GM19452 (cell line): ENCODE measurements around the gene PPP1R9B.
A peak's percentile ranks its signal among the peaks of the same experiment; 100 is the strongest.

Source experiments
- ATAC-seq: cut with Tn5 transposase; IDR thresholded peaks from one replicate; pipeline ENCODE4 v1.9.1; 2021; ENCODE audit not compliant: unreplicated experiment

The PPP1R9B gene, protein sequence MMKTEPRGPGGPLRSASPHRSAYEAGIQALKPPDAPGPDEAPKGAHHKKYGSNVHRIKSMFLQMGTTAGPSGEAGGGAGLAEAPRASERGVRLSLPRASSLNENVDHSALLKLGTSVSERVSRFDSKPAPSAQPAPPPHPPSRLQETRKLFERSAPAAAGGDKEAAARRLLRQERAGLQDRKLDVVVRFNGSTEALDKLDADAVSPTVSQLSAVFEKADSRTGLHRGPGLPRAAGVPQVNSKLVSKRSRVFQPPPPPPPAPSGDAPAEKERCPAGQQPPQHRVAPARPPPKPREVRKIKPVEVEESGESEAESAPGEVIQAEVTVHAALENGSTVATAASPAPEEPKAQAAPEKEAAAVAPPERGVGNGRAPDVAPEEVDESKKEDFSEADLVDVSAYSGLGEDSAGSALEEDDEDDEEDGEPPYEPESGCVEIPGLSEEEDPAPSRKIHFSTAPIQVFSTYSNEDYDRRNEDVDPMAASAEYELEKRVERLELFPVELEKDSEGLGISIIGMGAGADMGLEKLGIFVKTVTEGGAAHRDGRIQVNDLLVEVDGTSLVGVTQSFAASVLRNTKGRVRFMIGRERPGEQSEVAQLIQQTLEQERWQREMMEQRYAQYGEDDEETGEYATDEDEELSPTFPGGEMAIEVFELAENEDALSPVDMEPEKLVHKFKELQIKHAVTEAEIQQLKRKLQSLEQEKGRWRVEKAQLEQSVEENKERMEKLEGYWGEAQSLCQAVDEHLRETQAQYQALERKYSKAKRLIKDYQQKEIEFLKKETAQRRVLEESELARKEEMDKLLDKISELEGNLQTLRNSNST

DNA sequence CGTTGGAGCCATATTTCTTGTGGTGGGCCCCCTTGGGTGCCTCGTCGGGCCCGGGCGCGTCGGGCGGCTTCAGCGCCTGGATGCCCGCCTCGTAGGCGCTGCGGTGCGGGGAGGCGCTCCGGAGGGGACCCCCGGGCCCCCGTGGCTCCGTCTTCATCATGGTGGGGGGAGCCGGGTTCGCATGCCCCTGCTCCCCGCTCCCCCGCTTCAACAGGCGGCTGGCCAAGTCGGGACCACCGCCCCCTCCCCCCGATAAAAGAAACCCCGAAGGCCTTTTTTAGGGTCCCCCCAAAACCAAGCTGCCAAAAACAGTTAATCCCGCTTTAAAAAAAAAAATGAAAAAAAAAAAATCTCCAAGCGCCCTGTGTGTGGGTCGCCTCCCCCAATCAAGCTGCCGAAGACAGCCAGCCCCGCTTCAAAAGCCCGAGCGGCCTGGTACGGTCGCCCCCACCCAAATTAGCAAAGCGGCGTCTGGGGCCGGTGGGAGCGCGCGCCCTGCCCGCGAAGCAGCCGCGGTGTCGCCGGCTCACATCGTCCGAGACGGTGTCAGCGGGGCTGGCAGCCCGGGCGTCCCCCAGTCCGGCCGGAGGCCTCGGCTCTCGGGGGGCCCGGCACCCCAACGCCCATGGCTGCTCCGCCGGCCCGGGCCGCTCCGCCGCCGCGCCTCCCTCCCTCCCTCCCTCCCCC, at the start of gene PPP1R9B:
PPP1R9B (minus strand) TSS at position 324 of the 687 bp plus-strand sequence; CDS start at position 160, 164 bp downstream.
- ATAC-seq = no peak

GRCh38 chr17:50199803-50200456, 49.5 kb upstream of the PPP1R9B start:
- peak; percentile 19 for ATAC-seq

- no peak for ATAC-seq
These were observed 48.8 kb upstream of the PPP1R9B start for GRCh38 chr17:50199211-50199802.

GRCh38 chr17:50198026-50198669, 47.7 kb upstream of the PPP1R9B start:
- no peak for ATAC-seq

DNA sequence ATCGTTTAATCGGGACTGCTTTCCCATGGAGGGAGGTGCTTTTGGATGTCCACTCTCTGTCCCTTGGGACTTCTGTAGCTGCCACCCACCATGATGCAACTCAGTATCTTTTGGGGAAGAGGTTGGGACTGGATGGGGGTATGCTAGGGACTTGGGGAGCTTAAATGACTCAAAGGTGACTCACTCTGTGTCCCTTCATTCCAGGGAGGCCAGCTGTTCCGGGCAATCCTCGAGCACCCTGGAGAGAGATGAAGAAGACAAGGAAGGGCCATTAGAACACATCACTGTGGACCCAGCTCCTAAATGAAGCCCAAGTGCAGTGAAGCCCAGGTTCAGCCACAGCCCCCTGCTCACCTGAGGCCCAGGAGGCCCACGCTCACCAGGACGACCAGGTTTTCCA, 46.3 kb upstream of the PPP1R9B start:
- no peak for ATAC-seq

- ATAC-seq = no peak
These were observed 45.6 kb upstream of the PPP1R9B start for GRCh38 chr17:50196036-50196435.

GRCh38 chr17:50194934-50195865, 44.7 kb upstream of the PPP1R9B start:
- no peak for ATAC-seq

DNA sequence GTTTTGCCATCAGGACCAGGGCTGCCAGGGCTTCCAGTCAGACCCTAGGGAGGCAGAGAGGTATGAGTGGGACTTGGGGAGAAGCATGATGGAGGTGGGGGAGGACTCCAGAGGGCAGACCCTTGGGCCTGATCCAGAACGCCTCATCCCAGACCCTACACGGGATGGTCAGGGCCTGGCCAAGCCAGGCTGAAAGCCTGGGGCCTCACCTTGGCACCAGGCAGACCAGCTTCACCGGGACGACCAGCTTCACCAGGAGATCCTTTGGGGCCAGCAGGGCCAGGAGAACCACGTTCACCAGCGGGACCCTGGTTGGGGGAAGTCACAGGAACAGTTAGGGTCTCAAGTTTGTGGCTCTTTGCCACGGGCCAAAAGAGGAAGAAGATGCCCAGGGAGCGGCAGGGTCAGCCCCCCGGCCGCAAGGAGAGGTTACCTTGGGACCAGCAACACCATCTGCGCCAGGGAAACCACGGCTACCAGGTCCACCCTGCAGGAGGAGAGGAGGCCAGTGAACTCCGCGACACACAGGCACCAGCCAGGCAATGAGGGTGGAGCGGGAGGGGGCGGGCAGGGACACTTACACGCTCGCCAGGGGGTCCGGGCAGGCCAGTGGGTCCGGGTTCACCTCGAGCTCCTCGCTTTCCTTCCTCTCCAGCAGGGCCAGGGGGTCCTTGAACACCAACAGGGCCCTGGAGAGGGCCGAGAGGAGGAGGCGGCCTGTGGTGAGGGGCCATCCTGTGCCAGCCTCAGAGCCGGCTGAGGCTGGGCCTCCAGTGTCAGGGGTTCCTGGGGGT, 43.9 kb upstream of the PPP1R9B start:
- no peak for ATAC-seq

DNA sequence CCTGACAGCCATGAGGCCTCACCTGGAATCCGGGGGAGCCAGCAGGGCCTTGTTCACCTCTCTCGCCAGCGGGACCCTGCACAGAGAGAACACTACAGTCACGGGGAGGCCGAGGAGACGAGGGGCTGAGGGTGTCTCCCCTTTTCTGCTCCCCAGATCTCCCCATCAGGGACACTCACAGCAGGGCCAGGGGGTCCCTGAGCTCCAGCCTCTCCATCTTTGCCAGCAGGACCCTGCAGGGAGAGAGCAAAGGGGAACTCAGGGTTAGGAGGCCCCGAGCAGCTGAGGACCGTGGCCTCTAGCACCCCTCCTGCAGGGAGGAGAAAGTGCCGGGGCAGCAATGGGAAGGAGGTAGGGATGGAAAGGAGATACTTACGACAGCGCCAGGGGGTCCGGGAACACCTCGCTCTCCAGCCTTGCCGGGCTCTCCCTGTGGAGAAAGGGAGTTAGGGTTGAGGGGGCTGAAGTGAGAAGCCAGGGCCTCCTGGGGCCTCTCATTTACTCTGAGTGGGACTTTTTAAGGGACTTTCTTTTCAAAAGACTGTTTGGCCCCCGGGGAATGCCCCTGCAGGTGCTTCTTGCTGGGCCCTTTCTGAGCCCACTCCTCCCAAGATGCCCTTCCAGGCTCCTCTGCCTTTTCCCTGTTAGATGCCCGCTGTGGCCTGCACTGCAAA, 42.3 kb upstream of the PPP1R9B start:
- ATAC-seq = no peak

DNA sequence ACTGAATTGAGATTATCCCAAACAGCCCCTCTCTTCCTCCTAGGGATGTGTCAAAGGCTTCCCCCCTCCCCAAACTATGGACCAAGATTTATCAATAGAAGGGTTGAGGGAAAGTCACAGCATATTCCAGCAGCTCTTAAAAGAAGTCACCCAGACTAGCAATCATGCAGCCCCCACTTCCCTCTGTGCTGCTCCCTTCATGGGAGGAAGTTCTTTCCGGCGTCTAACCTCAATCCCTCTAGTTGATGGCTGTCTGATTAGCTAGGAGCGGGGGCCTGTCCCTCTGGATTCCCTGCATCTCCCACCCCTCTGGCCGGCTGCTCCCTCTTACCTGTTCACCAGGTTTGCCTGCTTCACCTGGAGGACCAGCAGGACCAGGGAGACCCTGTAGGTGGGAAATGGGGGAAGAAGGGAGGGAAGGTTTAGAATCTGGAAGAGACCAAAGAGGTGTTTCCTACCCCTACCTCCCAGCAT, 41.7 kb upstream of the PPP1R9B start:
- ATAC-seq = no peak

DNA sequence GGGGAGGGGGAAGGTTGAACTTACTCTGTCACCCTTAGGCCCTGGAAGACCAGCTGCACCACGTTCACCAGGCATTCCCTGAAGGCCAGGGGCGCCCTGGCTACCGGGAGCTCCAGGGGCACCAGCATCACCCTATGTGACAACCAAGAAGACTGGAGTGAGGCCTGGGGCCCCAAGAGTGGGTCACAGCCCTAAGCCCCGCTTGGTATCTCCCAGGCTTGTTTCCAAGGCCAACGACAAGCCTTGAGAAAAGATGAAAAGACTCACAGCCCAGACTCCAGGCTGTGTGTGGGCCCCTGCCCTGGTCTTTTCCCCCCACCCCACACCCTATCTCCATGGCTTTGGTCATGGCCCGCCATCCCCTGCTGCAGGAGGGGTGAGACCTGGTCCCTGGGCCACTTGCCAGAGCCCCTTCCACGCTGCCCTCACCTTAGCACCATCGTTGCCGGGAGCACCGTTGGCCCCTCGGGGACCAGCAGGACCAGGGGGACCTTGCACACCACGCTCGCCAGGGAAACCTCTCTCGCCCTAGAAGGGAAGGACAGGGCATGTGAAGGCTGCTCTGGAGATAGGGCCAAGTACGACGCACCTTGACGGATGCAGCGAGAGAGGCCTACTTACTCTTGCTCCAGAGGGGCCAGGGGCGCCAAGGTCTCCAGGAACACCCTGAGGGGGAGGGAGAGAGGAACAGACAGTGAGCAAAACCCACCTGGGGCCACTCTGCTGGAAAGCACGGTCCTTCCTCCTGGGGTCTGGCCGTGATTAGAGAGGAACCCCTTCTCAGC, 41.1 kb upstream of the PPP1R9B start:
- no peak for ATAC-seq

GRCh38 chr17:50190603-50191358, 40.3 kb upstream of the PPP1R9B start:
- ATAC-seq = no peak

DNA sequence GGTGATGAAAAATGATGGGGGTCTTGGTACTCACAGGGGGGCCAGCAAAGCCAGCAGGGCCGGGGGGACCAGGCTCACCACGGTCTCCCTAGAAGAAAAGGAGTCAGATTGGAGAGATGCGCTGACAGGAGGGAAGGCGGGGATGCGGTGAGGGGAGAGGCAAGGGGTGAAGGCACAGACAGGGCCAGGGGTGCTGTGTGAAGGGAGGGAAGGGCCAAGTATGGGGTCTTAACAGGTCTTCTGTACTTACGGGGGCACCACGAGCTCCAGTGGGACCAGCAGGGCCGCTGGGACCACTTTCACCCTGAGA, 39.8 kb upstream of the PPP1R9B start:
- no peak for ATAC-seq

GRCh38 chr17:50189550-50190292, 39.2 kb upstream of the PPP1R9B start:
- ATAC-seq = no peak

DNA sequence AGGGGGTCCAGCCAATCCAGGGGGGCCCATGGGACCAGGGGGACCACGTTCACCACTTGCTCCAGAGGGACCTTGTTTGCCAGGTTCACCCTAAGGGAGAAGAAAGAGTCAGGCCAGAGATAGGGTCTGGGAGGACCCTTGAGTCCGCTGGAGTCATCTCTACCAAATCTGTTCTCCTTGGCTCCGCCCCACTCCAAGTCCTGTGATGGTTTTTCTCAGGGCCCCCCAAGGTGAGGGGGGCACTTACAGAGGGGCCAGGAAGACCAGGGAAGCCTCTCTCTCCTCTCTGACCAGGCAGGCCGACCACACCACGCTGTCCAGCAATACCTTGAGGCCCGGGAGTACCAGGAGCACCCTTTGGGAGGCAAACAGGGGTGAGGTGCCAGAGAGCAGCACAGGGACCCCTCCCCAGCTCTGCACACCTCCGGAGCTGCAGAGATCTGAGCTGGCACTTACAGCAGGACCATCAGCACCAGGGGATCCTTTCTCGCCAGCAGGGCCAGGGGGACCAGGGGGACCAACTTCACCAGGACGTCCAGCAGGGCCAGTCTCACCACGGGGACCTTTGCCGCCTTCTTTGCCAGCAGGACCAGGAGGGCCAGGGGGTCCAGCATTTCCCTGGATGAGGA, 38.6 kb upstream of the PPP1R9B start:
- ATAC-seq = no peak
